HepG2 (cell line): Measurements from ENCODE around the gene FMNL2. TPM values are rescaled to one million over a fixed set of nuclear protein-coding genes. Genes with fewer than 3 reads are reported as not detected.
A peak's percentile ranks its signal among the peaks of the same experiment; 100 is the strongest.

ENCODE experiments used
- ATAC-seq: fragments of 200-7000 bp; cut with Tn5 transposase; 3 replicates; pipeline ENCODE4 v1.9.1; 2020; ENCODE audit warnings: mild to moderate bottlenecking, moderate library complexity
- BruUV-seq: library from RNA; stranded (reverse); fragments of 400-500 nt; replicated peaks from 2 replicates; lab custom pipeline; 2021; lab: Mats Ljungman, UMichigan
- CTCF ChIA-PET: fragments of 300-600 bp; formaldehyde crosslinking; extraction: SDS; loops from one replicate; lab custom pipeline; 2021; ENCODE audit warnings: low total read pairs, inconsistent platforms, low intra/inter-chr PET ratio; lab: Yijun Ruan, JAX
- POLR2A ChIA-PET: fragments of 350-600 bp; sonication (Branson Sonifier 250); formaldehyde crosslinking; loops from one replicate; lab custom pipeline; 2020; ENCODE audit warnings: antibody characterized with exemption, inconsistent platforms; lab: Yijun Ruan, JAX
- DNase-seq: peaks from one replicate; pipeline ENCODE4 v3.0.0-alpha.2; 2015; ENCODE audit warnings: low spot score
- FAIRE-seq: peaks from 3 replicates; lab custom pipeline; 2011; peaks lifted over from hg19 to GRCh38; lab: Jason Lieb, UNC
- H2AFZ ChIP-seq: one replicate; pipeline ENCODE4 v1.6.1; 2011; ENCODE audit warnings: low read length, inconsistent platforms
- H3K27ac ChIP-seq: fragments of 300-600 bp; 3 replicates; pipeline ENCODE4 v1.8.0; 2011; ENCODE audit warnings: mixed run types, mild to moderate bottlenecking, mixed read lengths, low read length, inconsistent platforms; ENCODE audit not compliant: insufficient read depth; ENCODE audit errors: extremely low read length
- H3K27me3 ChIP-seq, 2 experiments: fragments of 200-600 bp in 1 of 2; 2 replicates in 1 of 2; 3 replicates in 1 of 2; pipeline versions ENCODE4 v1.6.0 to v1.8.0; 2011; ENCODE audit warnings: low read length in 2 of 2, mild to moderate bottlenecking in 2 of 2, moderate library complexity in 2 of 2, inconsistent platforms in 1 of 2; ENCODE audit not compliant: insufficient read depth in 2 of 2, control insufficient read depth in 1 of 2
- H3K36me3 ChIP-seq, 2 experiments: fragments of 200-600 bp in 1 of 2; replicated peaks in 1 of 2; 2 replicates in 1 of 2; 3 replicates in 1 of 2; pipeline versions ENCODE4 v1.5.1 to v1.8.0; 2011; ENCODE audit warnings: low read length in 2 of 2, inconsistent platforms in 1 of 2; ENCODE audit not compliant: insufficient read depth in 2 of 2, control insufficient read depth in 1 of 2
- H3K4me1 ChIP-seq: 2 replicates; pipeline ENCODE4 v1.5.1; 2012; ENCODE audit warnings: low read length, inconsistent platforms; ENCODE audit not compliant: insufficient read depth
- H3K4me2 ChIP-seq: 2 replicates; pipeline ENCODE4 v1.6.0; 2011; ENCODE audit warnings: low read depth, low read length, inconsistent platforms
- H3K4me3 ChIP-seq, 3 experiments: fragments of 200-600 bp in 1 of 3; sonication (generic), shearing (Covaris generic) in 1 of 3; replicated peaks in 1 of 3; 2 replicates each; pipeline ENCODE4 v1.5.1; 2011 to 2016; ENCODE audit warnings: low read length in 3 of 3, inconsistent platforms in 2 of 3, low read depth in 2 of 3, mild to moderate bottlenecking in 2 of 3, control low read depth in 1 of 3, mixed read lengths in 1 of 3; ENCODE audit not compliant: insufficient read depth in 1 of 3
- H3K79me2 ChIP-seq: one replicate; pipeline ENCODE4 v1.6.1; 2011; ENCODE audit warnings: low read length, inconsistent platforms; ENCODE audit not compliant: insufficient read depth
- H3K9ac ChIP-seq: 2 replicates; pipeline ENCODE4 v1.6.0; 2011; ENCODE audit warnings: mild to moderate bottlenecking, low read depth, low read length, inconsistent platforms; ENCODE audit not compliant: insufficient read depth
- H3K9me3 ChIP-seq: 2 replicates; pipeline ENCODE4 v1.5.1; 2012; ENCODE audit warnings: mild to moderate bottlenecking, low read length
- H4K20me1 ChIP-seq: 2 replicates; pipeline ENCODE4 v1.6.0; 2011; ENCODE audit warnings: inconsistent platforms, mild to moderate bottlenecking, low read length, moderate library complexity; ENCODE audit not compliant: insufficient read depth
- RFXAP ChIP-seq: sonication (generic); formaldehyde crosslinking; IDR thresholded peaks from 2 replicates; pipeline ENCODE4 v1.4.0; 2020; ENCODE audit warnings: missing genetic modification reagents, borderline replicate concordance
- ZNF121 ChIP-seq: sonication (generic); formaldehyde crosslinking; IDR thresholded peaks from 2 replicates; pipeline ENCODE4 v1.5.0; 2020; ENCODE audit warnings: mild to moderate bottlenecking, missing genetic modification reagents
- ZNF709 ChIP-seq: sonication (generic); formaldehyde crosslinking; IDR thresholded peaks from 2 replicates; pipeline ENCODE4 v1.5.0; 2020; ENCODE audit warnings: mild to moderate bottlenecking, missing genetic modification reagents
- WGBS: methylation state at CpG from one replicate; pipeline ENCODE4 v1.1.6; 2017; ENCODE audit warnings: low lambda C conversion rate; 5-methylcytosine and 5-hydroxymethylcytosine counted together
- in situ Hi-C: cut with HindIII; loops from 2 replicates; pipeline ENCODE4 v1.10.0; 2017; ENCODE audit warnings: low pct_unique_long_range_greater_than_20kb; ENCODE audit not compliant: extremely low pct_ligation_motif_present
- intact Hi-C: fragments of 100-400 bp; cut with micrococcal nuclease; formaldehyde crosslinking; loops from one replicate; pipeline ENCODE4 v1.10.0; 2022; ENCODE audit not compliant: unreplicated experiment
- polyA plus RNA-seq, 8 experiments: library from polyadenylated mRNA; depleted of rRNA in 3 of 8; stranded (reverse) in 7 of 8; unstranded in 1 of 8; fragments of >200 nt; fragmentation: Illumina TruSeq in 4 of 8; extraction: Trizol in 4 of 8; gene quantifications; 2 replicates each; pipeline versions ENCODE4 v1.2.1 to v1.2.3, GENCODE V29; 2011 to 2016; ENCODE audit warnings: low read depth in 4 of 8, missing spikeins in 1 of 8, mixed read lengths in 1 of 8; ENCODE audit not compliant: insufficient read depth in 1 of 8
- total RNA-seq, 5 experiments: library from RNA; depleted of rRNA; stranded (reverse); fragments of >200 nt; fragmentation: Illumina TruSeq; extraction: Trizol; gene quantifications; 2 replicates each; pipeline ENCODE4 v1.2.3, GENCODE V29; 2016; ENCODE audit warnings: low read depth in 1 of 5
- TF ChIP-seq, protein P1 (sequence below): sonication (generic); formaldehyde crosslinking; IDR thresholded peaks from 2 replicates; pipeline ENCODE4 v1.5.0; 2020; ENCODE audit warnings: mild to moderate bottlenecking, missing genetic modification reagents
- TF ChIP-seq, protein P2 (sequence below): sonication (generic); formaldehyde crosslinking; IDR thresholded peaks from 2 replicates; pipeline ENCODE4 v1.4.0; 2020; ENCODE audit warnings: low read depth, missing genetic modification reagents

The FMNL2 gene
- total and polyA plus RNA-seq, 2 of the 13 experiments (the other 11 are each of a cell fraction or from before 2014, with no cell fraction given), result 66.5 to 67.7 TPM

DNA sequence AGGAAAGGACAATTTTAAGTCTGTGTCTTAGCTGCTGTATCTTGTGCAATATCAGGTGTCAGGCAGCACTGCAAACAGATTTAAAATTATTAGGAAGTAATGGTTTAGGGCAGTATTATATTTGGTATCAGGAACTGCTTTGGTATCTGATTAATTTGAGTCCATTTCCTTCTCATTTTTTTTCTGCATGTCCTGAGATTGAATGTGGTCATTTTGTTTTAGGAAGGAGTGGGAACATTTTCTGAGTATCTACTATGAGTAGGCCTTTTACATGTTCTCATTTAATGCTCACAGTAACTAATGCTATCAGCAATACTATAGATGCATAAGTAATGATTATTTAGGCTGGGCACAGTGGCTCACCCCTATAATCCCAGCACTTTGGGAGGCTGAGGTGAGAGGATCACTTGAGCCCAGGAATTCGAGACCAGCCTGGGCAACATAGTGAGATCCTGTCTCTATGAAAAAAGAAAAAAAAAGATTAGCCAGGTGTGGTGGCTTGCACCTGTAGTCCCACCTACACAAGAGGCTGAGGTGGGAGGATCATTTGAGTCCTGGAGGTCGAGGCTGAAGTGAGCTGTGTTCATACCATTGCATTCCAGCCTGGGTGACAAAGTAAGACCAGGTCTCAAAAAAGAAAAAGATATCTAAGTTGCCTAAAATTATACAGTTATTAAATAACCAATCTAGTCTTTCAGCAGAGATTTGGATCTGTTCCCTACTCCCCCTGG, 4.7 kb downstream of the FMNL2 start:
- in situ Hi-C loops (loop anchor here (5.0 to 10.0 kb wide), 3 partner anchors 73 to 295 kb away; no protein-coding TSS in a partner anchor), intact Hi-C loops (loop anchor here (5.0 kb wide), 5 partner anchors 73 to 302 kb away; no protein-coding TSS in a partner anchor)
- WGBS, result 88% methylated on average over 2 of the region's 2 CpGs
- Histone ChIP-seq H2AFZ (no peak overlapping the region), H3K9me3 (no peaks in the 10 kb centered on the region), H3K4me2 (peak overlapping the region; percentile 98; the same call in 1 of the 2 replicates), H3K4me1 (peaks cover 76% of the 10 kb centered on the region), H3K27me3 (no peaks in the 10 kb centered on the region; a peak in 2 of 5 replicates), H3K27ac (no peak overlapping the region), H3K36me3 (peaks cover 9 to 16% of the 10 kb centered on the region in 2 experiments), H3K79me2 (peaks cover 93% of the 10 kb centered on the region), H4K20me1 (peaks cover 62% of the 10 kb centered on the region), H3K9ac (no peak overlapping the region), H3K4me3 (no peak overlapping the region)
- FAIRE-seq (no peak), DNase-seq (no peak), ATAC-seq (no peak)
- POLR2A ChIA-PET, result no interaction called here
- BruUV-seq, result no TSS peak
- CTCF ChIA-PET, result no interaction called here
- no peak for TF ChIP-seq ZNF709 (CRISPR knock-in tag)
- TF ChIP-seq ZNF121 (CRISPR knock-in tag), result peak; percentile 88
- TF ChIP-seq, protein P1, sequence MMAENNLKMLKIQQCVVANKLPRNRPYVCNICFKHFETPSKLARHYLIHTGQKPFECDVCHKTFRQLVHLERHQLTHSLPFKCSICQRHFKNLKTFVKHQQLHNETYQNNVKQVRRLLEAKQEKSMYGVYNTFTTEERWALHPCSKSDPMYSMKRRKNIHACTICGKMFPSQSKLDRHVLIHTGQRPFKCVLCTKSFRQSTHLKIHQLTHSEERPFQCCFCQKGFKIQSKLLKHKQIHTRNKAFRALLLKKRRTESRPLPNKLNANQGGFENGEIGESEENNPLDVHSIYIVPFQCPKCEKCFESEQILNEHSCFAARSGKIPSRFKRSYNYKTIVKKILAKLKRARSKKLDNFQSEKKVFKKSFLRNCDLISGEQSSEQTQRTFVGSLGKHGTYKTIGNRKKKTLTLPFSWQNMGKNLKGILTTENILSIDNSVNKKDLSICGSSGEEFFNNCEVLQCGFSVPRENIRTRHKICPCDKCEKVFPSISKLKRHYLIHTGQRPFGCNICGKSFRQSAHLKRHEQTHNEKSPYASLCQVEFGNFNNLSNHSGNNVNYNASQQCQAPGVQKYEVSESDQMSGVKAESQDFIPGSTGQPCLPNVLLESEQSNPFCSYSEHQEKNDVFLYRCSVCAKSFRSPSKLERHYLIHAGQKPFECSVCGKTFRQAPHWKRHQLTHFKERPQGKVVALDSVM (CRISPR knock-in tag), result peak; percentile 91
- TF ChIP-seq RFXAP (CRISPR knock-in tag), result no peak
- TF ChIP-seq, protein P2, sequence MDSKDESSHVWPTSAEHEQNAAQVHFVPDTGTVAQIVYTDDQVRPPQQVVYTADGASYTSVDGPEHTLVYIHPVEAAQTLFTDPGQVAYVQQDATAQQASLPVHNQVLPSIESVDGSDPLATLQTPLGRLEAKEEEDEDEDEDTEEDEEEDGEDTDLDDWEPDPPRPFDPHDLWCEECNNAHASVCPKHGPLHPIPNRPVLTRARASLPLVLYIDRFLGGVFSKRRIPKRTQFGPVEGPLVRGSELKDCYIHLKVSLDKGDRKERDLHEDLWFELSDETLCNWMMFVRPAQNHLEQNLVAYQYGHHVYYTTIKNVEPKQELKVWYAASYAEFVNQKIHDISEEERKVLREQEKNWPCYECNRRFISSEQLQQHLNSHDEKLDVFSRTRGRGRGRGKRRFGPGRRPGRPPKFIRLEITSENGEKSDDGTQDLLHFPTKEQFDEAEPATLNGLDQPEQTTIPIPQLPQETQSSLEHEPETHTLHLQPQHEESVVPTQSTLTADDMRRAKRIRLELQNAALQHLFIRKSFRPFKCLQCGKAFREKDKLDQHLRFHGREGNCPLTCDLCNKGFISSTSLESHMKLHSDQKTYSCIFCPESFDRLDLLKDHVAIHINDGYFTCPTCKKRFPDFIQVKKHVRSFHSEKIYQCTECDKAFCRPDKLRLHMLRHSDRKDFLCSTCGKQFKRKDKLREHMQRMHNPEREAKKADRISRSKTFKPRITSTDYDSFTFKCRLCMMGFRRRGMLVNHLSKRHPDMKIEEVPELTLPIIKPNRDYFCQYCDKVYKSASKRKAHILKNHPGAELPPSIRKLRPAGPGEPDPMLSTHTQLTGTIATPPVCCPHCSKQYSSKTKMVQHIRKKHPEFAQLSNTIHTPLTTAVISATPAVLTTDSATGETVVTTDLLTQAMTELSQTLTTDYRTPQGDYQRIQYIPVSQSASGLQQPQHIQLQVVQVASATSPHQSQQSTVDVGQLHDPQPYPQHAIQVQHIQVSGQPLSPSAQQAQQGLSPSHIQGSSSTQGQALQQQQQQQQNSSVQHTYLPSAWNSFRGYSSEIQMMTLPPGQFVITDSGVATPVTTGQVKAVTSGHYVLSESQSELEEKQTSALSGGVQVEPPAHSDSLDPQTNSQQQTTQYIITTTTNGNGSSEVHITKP (CRISPR knock-in tag), result no peak
